SU-DHL-6 (cell line): Measurements from ENCODE around the gene AIP.

Experiments used
- H2AFZ ChIP-seq: fragments of 200-600 bp; sonication (generic); 2 replicates; pipeline ENCODE4 v1.6.1; 2014; ENCODE audit warnings: low read depth, mild to moderate bottlenecking, moderate library complexity, mixed read lengths, antibody characterized with exemption, low read length; ENCODE audit not compliant: severe bottlenecking
- H3F3A ChIP-seq: fragments of 200-600 bp; shearing (Covaris generic); 2 replicates; pipeline ENCODE4 v1.6.0; 2016; ENCODE audit warnings: antibody characterized with exemption, mild to moderate bottlenecking; ENCODE audit not compliant: insufficient read depth
- H3K27ac ChIP-seq: fragments of 200-600 bp; sonication (generic); 2 replicates; pipeline ENCODE4 v1.5.1; 2016; ENCODE audit warnings: low read depth, mild to moderate bottlenecking, low read length, moderate library complexity, mixed read lengths
- H3K27me3 ChIP-seq: fragments of 200-600 bp; sonication (generic), shearing (Covaris generic); 2 replicates; pipeline ENCODE4 v1.6.0; 2014; ENCODE audit warnings: mild to moderate bottlenecking, low read length
- H3K36me3 ChIP-seq: fragments of 200-600 bp; sonication (generic); 2 replicates; pipeline ENCODE4 v1.6.1; 2014; ENCODE audit warnings: mild to moderate bottlenecking, low read length, mixed read lengths
- H3K4me2 ChIP-seq: fragments of 300-600, 200-600 bp; shearing (Covaris generic), sonication (generic); 2 replicates; pipeline ENCODE4 v1.6.0; 2014; ENCODE audit warnings: low read length, low read depth, mild to moderate bottlenecking; ENCODE audit not compliant: poor library complexity, severe bottlenecking
- H3K4me3 ChIP-seq: fragments of 200-600 bp; sonication (generic); 2 replicates; pipeline ENCODE4 v1.5.1; 2014; ENCODE audit warnings: antibody characterized with exemption, low read length, mild to moderate bottlenecking, mixed read lengths; ENCODE audit not compliant: insufficient read depth, poor library complexity, severe bottlenecking
- H3K79me2 ChIP-seq: fragments of 200-600 bp; sonication (generic); 2 replicates; pipeline ENCODE4 v1.6.1; 2014; ENCODE audit warnings: mild to moderate bottlenecking, low read length, moderate library complexity; ENCODE audit not compliant: insufficient read depth
- H3K9ac ChIP-seq: fragments of 200-600 bp; sonication (generic); 2 replicates; pipeline ENCODE4 v1.7.0; 2014; ENCODE audit warnings: mild to moderate bottlenecking, low read length
- H3K9me2 ChIP-seq: fragments of 200-600 bp; sonication (generic); replicated peaks from 2 replicates; pipeline ENCODE4 v1.6.1; 2014; ENCODE audit warnings: low read length; ENCODE audit not compliant: insufficient read depth
- H3K9me3 ChIP-seq: fragments of 200-600 bp; sonication (generic); 2 replicates; pipeline ENCODE4 v1.6.1; 2014; ENCODE audit warnings: low read length, mixed read lengths; ENCODE audit not compliant: insufficient read depth
- H4K20me1 ChIP-seq: fragments of 200-600 bp; sonication (generic); 2 replicates; pipeline ENCODE4 v1.6.1; 2014; ENCODE audit warnings: low read depth, mild to moderate bottlenecking, antibody characterized with exemption, low read length, moderate library complexity, mixed read lengths
- CTCF ChIP-seq: fragments of 200-600 bp; sonication (generic); IDR thresholded peaks from one replicate; pipeline ENCODE4 v1.5.1; 2017; ENCODE audit warnings: antibody characterized with exemption, mild to moderate bottlenecking, low read length, moderate library complexity; ENCODE audit not compliant: insufficient read depth, poor library complexity, severe bottlenecking
- EZH2phosphoT487 ChIP-seq: fragments of 200-600 bp; sonication (generic), shearing (Covaris generic); conservative IDR thresholded peaks from 2 replicates; pipeline ENCODE4 v1.6.1; 2018; ENCODE audit warnings: mild to moderate bottlenecking, antibody characterized with exemption, low read length, moderate library complexity, mixed read lengths

Gene AIP

GRCh38 chr11:67520856-67521824 is 38.3 kb downstream of the AIP start:
- Histone ChIP-seq H3K9me2 (no peaks in the 10 kb centered on the region), H3K9ac (no peak overlapping the region), H3F3A (no peaks in the 10 kb centered on the region), H3K36me3 (no peaks in the 10 kb centered on the region), H2AFZ (no peak overlapping the region), H3K9me3 (no peaks in the 10 kb centered on the region), H4K20me1 (no peaks in the 10 kb centered on the region), H3K27ac (no peak overlapping the region), H3K79me2 (no peaks in the 10 kb centered on the region), H3K27me3 (no peaks in the 10 kb centered on the region), H3K4me3 (no peak overlapping the region), H3K4me2 (no peak overlapping the region)
- TF ChIP-seq EZH2phosphoT487 (no peak), CTCF (no peak)

- Histone ChIP-seq H3K79me2 (no peaks in the 10 kb centered on the region), H3K36me3 (no peaks in the 10 kb centered on the region), H3K9me2 (no peaks in the 10 kb centered on the region), H3K4me3 (no peak overlapping the region), H3K27ac (no peak overlapping the region), H3F3A (no peaks in the 10 kb centered on the region), H2AFZ (no peak overlapping the region), H3K27me3 (no peaks in the 10 kb centered on the region), H4K20me1 (no peaks in the 10 kb centered on the region), H3K4me2 (no peak overlapping the region), H3K9me3 (no peaks in the 10 kb centered on the region), H3K9ac (no peak overlapping the region)
- TF ChIP-seq EZH2phosphoT487 (no peak), CTCF (no peak)
These were observed 39.1 kb downstream of the AIP start for GRCh38 chr11:67521924-67522323.

- Histone ChIP-seq H3K9ac (no peak overlapping the region), H3K27me3 (no peaks in the 10 kb centered on the region), H3K9me2 (no peaks in the 10 kb centered on the region), H3F3A (no peaks in the 10 kb centered on the region), H3K79me2 (no peaks in the 10 kb centered on the region), H2AFZ (no peak overlapping the region), H3K27ac (no peak overlapping the region), H3K4me2 (no peak overlapping the region), H4K20me1 (no peaks in the 10 kb centered on the region), H3K9me3 (no peaks in the 10 kb centered on the region), H3K36me3 (no peaks in the 10 kb centered on the region), H3K4me3 (no peak overlapping the region)
- TF ChIP-seq EZH2phosphoT487 (no peak), CTCF (no peak)
These were observed 39.5 kb downstream of the AIP start for GRCh38 chr11:67522338-67522737.
